ENCODE measurements around the gene BCLAF1. TPM values are rescaled to one million over a fixed set of nuclear protein-coding genes. Genes with fewer than 3 reads are reported as not detected.

The BCLAF1 gene
- total RNA-seq, 1 experiment from 2014 or later, result 159 TPM

- ATAC-seq (no peak), DNase-seq (ENCODE audit: low read depth, low spot score) (no peak)
- Histone ChIP-seq H3K4me3 (replicated peaks in 1 of 2; ENCODE audit: low read depth in 1 of 2, low read length in 2 of 2) (peak overlapping the region in 1 of 2 experiments; percentile 90; a peak in 3 of 4 replicates), H3K9ac (ENCODE audit: low read length) (peak overlapping the region; percentile 86; the same call in 1 of the 2 replicates), H4K20me1 (ENCODE audit: insufficient read depth) (0 out of 2 replicates have a peak, but pooled peaks cover 4% of the 10 kb centered on the region), H3K4me2 (ENCODE audit: low read length) (peak overlapping the region; percentile 87), H3K27me3 (ENCODE audit: insufficient read depth, low read length) (no peaks in the 10 kb centered on the region), H3K36me3 (ENCODE audit: control insufficient read depth in 1 of 2, insufficient read depth in 2 of 2, low read length in 2 of 2) (no peaks in the 10 kb centered on the region), H3K79me2 (ENCODE audit: insufficient read depth, low read length) (peaks cover 32% of the 10 kb centered on the region), H3K4me1 (ENCODE audit: control insufficient read depth in 1 of 2, insufficient read depth in 2 of 2, low read length in 2 of 2) (peaks cover 3 to 16% of the 10 kb centered on the region in 2 experiments), H3K9me2 (ENCODE audit: insufficient read depth) (no peaks in the 10 kb centered on the region), H2AFZ (ENCODE audit: low read depth, low read length, poor library complexity, severe bottlenecking) (no peak overlapping the region), H3K9me3 (ENCODE audit: control insufficient read depth in 1 of 2, insufficient read depth in 1 of 2, low read depth in 1 of 2, low read length in 2 of 2) (no peaks in the 10 kb centered on the region), H3K27ac (ENCODE audit: low read depth, low read length) (no peak overlapping the region)
- POLR2A ChIA-PET, result interaction anchor here (4.6 kb wide), 1 partner anchor 38 kb away, joined by 31 read pairs; the partner anchor contains the start of gene BCLAF1
- BruUV-seq (replicated peaks), result no TSS peak
- CTCF ChIA-PET, result interaction anchor here (1.1 to 2.2 kb wide), 3 partner anchors 296 to 342 kb away, joined by 3 to 6 read pairs (median 5); partner anchors contain the start of gene MAP7
- TF ChIP-seq EZH2phosphoT487 (IDR thresholded peaks at IDR 0.05; ENCODE audit: borderline replicate concordance) (no peak), SIN3A (IDR thresholded peaks at IDR 0.05; ENCODE audit: low read depth) (no peak), ATF3 (IDR thresholded peaks at IDR 0.05) (no peak), ZNF274 (IDR thresholded peaks at IDR 0.05; ENCODE audit: low read depth, low read length) (no peak), FOSL1 (IDR thresholded peaks at IDR 0.05; ENCODE audit: low read depth) (no peak), ELF1 (IDR thresholded peaks at IDR 0.05; ENCODE audit: borderline replicate concordance, low read depth) (no peak), JUND (IDR thresholded peaks at IDR 0.05) (no peak), CBX3 (IDR thresholded peaks at IDR 0.05; ENCODE audit: low read depth) (no peak), EZH2 (IDR thresholded peaks at IDR 0.05) (no peak), SRF (IDR thresholded peaks at IDR 0.05; ENCODE audit: low read depth) (no peak), TCF7L2 (IDR thresholded peaks at IDR 0.05; ENCODE audit: borderline replicate concordance, extremely low read depth, insufficient read depth, insufficient read length) (no peak), POLR2A (IDR thresholded peaks at IDR 0.05; ENCODE audit: borderline replicate concordance, extremely low read depth, insufficient read depth, insufficient read length) (no peak), ZBTB33 (IDR thresholded peaks at IDR 0.05; ENCODE audit: extremely low read depth, insufficient replicate concordance, low read length) (no peak), YY1 (IDR thresholded peaks at IDR 0.05; ENCODE audit: extremely low read depth, insufficient replicate concordance, low read depth, low read length) (no peak), ZFX (IDR thresholded peaks at IDR 0.05) (no peak), MAX (IDR thresholded peaks at IDR 0.05) (no peak), CTCF (IDR thresholded peaks at IDR 0.05 in 2 of 3, conservative IDR thresholded peaks at IDR 0.05 in 1 of 3; ENCODE audit: borderline replicate concordance in 1 of 3, insufficient read depth in 1 of 3, low read depth in 2 of 3, low read length in 2 of 3) (no peak), CEBPB (IDR thresholded peaks at IDR 0.05; ENCODE audit: low read depth) (no peak), REST (IDR thresholded peaks at IDR 0.05; ENCODE audit: low read depth) (no peak)
- RAD21 ChIA-PET (ENCODE audit: low non-redundant PET in 1 of 2, low total read pairs in 2 of 2, uncharacterized antibody in 2 of 2, unreplicated experiment in 2 of 2), result no interaction called here
- intact Hi-C loops (cut with micrococcal nuclease), result loop anchor here (1.0 kb wide), 1 partner anchor 299 kb away; the partner anchor contains the start of gene MAP7
Measured at GRCh38 chr6:136251394-136251793, 38.3 kb downstream of the BCLAF1 start.

Data from HCT116 (cell line).